Epithelial cell of proximal tubule (primary cell): ENCODE results near the gene GTF2A1L. TPM values are rescaled to one million over a fixed set of nuclear protein-coding genes. Genes with fewer than 3 reads are reported as not detected.
"Not testable (repeated sequence)": the region's sequence is repeated elsewhere in the genome, so short reads cannot be mapped to it uniquely, and the experiment has no call there.

Source experiments
- DNase-seq: peaks from one replicate; pipeline ENCODE4 v3.0.0-alpha.2; 2011; ENCODE audit warnings: low read depth
- H3K4me3 ChIP-seq: 2 replicates; pipeline ENCODE4 v1.5.1; 2011; ENCODE audit warnings: low read depth, mild to moderate bottlenecking, low read length
- total RNA-seq: library from RNA; depleted of rRNA; stranded (reverse); fragments of >200 nt; gene quantifications from 2 replicates; pipeline ENCODE4 v1.2.3, GENCODE V29; 2015
- TF ChIP-seq, protein P1 (sequence below): conservative IDR thresholded peaks from 2 replicates; pipeline ENCODE4 v1.5.1; 2012; ENCODE audit warnings: low read depth, mild to moderate bottlenecking, low read length

The GTF2A1L gene
- total RNA-seq, 1 donor from 2014 or later = not detected

DNA sequence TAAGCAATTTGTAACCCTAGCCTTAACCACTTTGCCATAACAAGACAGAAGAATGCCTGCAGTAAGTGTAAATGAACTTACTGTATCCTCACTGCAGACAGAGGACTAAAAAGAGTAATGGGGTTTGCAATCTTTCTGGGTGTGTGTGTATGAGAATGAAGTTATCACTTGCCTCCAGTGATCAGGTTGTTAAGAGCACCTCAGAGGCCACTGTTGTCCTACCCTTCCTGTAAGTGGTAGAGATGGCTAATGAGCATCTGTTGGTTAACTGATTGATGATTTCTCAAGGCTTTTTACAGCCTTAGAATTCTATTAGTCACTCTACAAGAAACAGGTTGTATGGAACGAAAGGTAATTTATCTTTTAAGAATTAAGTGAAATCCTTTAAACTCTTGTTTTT, 27.6 kb upstream of the GTF2A1L start:
- no peak overlapping the region for H3K4me3 ChIP-seq
- TF ChIP-seq, protein P1, sequence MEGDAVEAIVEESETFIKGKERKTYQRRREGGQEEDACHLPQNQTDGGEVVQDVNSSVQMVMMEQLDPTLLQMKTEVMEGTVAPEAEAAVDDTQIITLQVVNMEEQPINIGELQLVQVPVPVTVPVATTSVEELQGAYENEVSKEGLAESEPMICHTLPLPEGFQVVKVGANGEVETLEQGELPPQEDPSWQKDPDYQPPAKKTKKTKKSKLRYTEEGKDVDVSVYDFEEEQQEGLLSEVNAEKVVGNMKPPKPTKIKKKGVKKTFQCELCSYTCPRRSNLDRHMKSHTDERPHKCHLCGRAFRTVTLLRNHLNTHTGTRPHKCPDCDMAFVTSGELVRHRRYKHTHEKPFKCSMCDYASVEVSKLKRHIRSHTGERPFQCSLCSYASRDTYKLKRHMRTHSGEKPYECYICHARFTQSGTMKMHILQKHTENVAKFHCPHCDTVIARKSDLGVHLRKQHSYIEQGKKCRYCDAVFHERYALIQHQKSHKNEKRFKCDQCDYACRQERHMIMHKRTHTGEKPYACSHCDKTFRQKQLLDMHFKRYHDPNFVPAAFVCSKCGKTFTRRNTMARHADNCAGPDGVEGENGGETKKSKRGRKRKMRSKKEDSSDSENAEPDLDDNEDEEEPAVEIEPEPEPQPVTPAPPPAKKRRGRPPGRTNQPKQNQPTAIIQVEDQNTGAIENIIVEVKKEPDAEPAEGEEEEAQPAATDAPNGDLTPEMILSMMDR = no peak

GRCh38 chr2:48592067-48592466, 25.6 kb upstream of the GTF2A1L start:
- no peak for DNase-seq
- no peak overlapping the region for H3K4me3 ChIP-seq
- TF ChIP-seq, protein P1 = no peak

More for the DNA sequence above, 27.6 kb upstream of the GTF2A1L start:
- DNase-seq = no peak

GRCh38 chr2:48596751-48597150, 20.9 kb upstream of the GTF2A1L start:
- not testable (repeated sequence) for DNase-seq, H3K4me3 ChIP-seq

GRCh38 chr2:48597492-48597891, 20.2 kb upstream of the GTF2A1L start:
- no peak for DNase-seq
- H3K4me3 ChIP-seq = no peak overlapping the region
- TF ChIP-seq, protein P1 = no peak

GRCh38 chr2:48600204-48600813, 17.3 kb upstream of the GTF2A1L start:
- TF ChIP-seq, protein P1 = peak; percentile 81
- no peak for DNase-seq

DNA sequence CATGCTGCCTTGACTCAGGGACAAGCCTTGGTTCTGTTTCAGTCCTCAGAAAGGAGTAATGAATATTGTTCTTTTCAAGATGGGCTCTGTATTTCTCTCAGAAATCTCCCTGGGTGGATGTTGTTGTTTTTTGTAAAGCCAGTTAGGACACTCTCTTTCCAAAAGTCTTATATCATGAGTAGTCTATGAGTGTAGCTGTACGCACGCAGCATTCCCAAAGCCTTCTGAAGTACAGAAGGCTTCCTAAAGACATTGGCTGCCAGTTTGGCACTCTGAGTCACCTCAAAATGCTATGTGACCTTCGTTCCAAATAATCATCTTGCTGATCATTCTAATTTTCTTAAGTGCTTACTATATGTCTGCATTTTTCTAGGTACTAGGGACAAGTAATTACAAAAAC, 16.7 kb upstream of the GTF2A1L start:
- no peak overlapping the region for H3K4me3 ChIP-seq
- no peak for DNase-seq
- TF ChIP-seq, protein P1 = no peak

More at GRCh38 chr2:48600204-48600813, 17.3 kb upstream of the GTF2A1L start:
- H3K4me3 ChIP-seq = no peak overlapping the region

DNA sequence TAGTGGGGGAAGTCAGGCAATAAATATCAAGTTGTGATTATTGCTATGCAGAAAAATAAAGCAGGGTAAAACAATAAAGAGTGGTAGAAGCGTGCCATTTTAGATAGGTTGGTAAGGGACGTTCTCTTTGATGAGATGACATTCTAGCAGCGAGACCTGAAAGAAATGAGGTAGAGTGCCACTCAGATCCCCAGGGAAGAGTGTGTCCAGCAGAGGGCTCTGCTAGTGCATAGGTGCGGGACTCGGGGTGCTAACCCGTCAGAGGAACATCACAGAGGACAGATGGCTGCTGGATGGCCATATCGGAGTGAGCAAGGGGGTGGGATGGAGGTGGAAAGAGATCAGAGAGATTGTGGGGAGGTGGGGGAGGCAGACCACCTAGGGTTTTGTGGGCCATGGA, 16.3 kb upstream of the GTF2A1L start:
- TF ChIP-seq, protein P1 = peak; percentile 77
- H3K4me3 ChIP-seq = no peak overlapping the region
- no peak for DNase-seq
